ENCODE measurements around the gene CYP26B1. TPM values are rescaled to one million over a fixed set of nuclear protein-coding genes. Genes with fewer than 3 reads are reported as not detected.

CYP26B1 gene
- total RNA-seq, 1 experiment from 2014 or later = 1.3 TPM

- Histone ChIP-seq H3K27me3 (ENCODE audit: insufficient read depth, low read depth) (no peaks in the 10 kb centered on the region), H3K79me2 (ENCODE audit: low read depth) (no peaks in the 10 kb centered on the region), H3K4me1 (replicated peaks; ENCODE audit: insufficient read depth) (no peaks in the 10 kb centered on the region), H4K20me1 (ENCODE audit: insufficient read depth) (no peaks in the 10 kb centered on the region), H3F3A (ENCODE audit: insufficient read depth, low read depth) (no peaks in the 10 kb centered on the region), H3K4me3 (no peak overlapping the region), H3K36me3 (ENCODE audit: low read depth) (no peaks in the 10 kb centered on the region), H2AFZ (no peak overlapping the region), H3K9me3 (ENCODE audit: insufficient read depth, low read depth) (no peaks in the 10 kb centered on the region), H3K4me2 (no peak overlapping the region), H3K9me2 (ENCODE audit: insufficient read depth) (no peaks in the 10 kb centered on the region), H3K27ac (no peak overlapping the region)
- CTCF ChIA-PET = no interaction called here
- intact Hi-C loops (cut with micrococcal nuclease; ENCODE audit: unreplicated experiment) = no loop called here
- BruUV-seq (replicated peaks) = no TSS peak
- POLR2A ChIA-PET (ENCODE audit: unreplicated experiment) = no interaction called here
- no peak for TF ChIP-seq EZH2 (IDR thresholded peaks at IDR 0.05; ENCODE audit: low read depth)
- TF ChIP-seq, protein P1, sequence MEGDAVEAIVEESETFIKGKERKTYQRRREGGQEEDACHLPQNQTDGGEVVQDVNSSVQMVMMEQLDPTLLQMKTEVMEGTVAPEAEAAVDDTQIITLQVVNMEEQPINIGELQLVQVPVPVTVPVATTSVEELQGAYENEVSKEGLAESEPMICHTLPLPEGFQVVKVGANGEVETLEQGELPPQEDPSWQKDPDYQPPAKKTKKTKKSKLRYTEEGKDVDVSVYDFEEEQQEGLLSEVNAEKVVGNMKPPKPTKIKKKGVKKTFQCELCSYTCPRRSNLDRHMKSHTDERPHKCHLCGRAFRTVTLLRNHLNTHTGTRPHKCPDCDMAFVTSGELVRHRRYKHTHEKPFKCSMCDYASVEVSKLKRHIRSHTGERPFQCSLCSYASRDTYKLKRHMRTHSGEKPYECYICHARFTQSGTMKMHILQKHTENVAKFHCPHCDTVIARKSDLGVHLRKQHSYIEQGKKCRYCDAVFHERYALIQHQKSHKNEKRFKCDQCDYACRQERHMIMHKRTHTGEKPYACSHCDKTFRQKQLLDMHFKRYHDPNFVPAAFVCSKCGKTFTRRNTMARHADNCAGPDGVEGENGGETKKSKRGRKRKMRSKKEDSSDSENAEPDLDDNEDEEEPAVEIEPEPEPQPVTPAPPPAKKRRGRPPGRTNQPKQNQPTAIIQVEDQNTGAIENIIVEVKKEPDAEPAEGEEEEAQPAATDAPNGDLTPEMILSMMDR (conservative IDR thresholded peaks at IDR 0.05) = no peak
- no peak for DNase-seq
Observed at GRCh38 chr2:72081451-72081850, 66.2 kb downstream of the CYP26B1 start.

- H3K27me3 ChIP-seq (ENCODE audit: insufficient read depth, low read depth) = no peaks in the 10 kb centered on the region
- ChIA-PET POLR2A (ENCODE audit: unreplicated experiment) (no interaction called here), CTCF (no interaction called here)
- H3K4me1 ChIP-seq (replicated peaks; ENCODE audit: insufficient read depth) = no peaks in the 10 kb centered on the region
- no peaks in the 10 kb centered on the region for H3K9me3 ChIP-seq (ENCODE audit: insufficient read depth, low read depth)
- intact Hi-C loops (cut with micrococcal nuclease; ENCODE audit: unreplicated experiment) = no loop called here
- no peaks in the 10 kb centered on the region for H3K36me3 ChIP-seq (ENCODE audit: low read depth)
- no peaks in the 10 kb centered on the region for H4K20me1 ChIP-seq (ENCODE audit: insufficient read depth)
- no peaks in the 10 kb centered on the region for H3K9me2 ChIP-seq (ENCODE audit: insufficient read depth)
- no peak overlapping the region for H3K4me3 ChIP-seq
- no TSS peak for BruUV-seq (replicated peaks)
- no peaks in the 10 kb centered on the region for H3F3A ChIP-seq (ENCODE audit: insufficient read depth, low read depth)
- no peak overlapping the region for H3K4me2 ChIP-seq
- H3K27ac ChIP-seq = no peak overlapping the region
- TF ChIP-seq EZH2 (IDR thresholded peaks at IDR 0.05; ENCODE audit: low read depth) = no peak
- TF ChIP-seq, protein P1 (conservative IDR thresholded peaks at IDR 0.05) = no peak
- DNase-seq = no peak
- H3K79me2 ChIP-seq (ENCODE audit: low read depth) = no peaks in the 10 kb centered on the region
- H2AFZ ChIP-seq = no peak overlapping the region
Observed at GRCh38 chr2:72080286-72081145, 67.1 kb downstream of the CYP26B1 start.
